Stimulated activated CD8-positive, alpha-beta memory T cell treated with anti-CD3 and anti-CD28 coated beads, Interleukin-2, amount 100 ng/mL, for 48 hours (primary cell): ENCODE data around the gene SIGLEC1.

ENCODE experiments used
- DNase-seq, 2 donors: peaks; one replicate each; pipeline ENCODE4 v3.0.0-alpha.2; 2020; ENCODE audit warnings: low read depth in 2 of 2

The SIGLEC1 gene

DNA sequence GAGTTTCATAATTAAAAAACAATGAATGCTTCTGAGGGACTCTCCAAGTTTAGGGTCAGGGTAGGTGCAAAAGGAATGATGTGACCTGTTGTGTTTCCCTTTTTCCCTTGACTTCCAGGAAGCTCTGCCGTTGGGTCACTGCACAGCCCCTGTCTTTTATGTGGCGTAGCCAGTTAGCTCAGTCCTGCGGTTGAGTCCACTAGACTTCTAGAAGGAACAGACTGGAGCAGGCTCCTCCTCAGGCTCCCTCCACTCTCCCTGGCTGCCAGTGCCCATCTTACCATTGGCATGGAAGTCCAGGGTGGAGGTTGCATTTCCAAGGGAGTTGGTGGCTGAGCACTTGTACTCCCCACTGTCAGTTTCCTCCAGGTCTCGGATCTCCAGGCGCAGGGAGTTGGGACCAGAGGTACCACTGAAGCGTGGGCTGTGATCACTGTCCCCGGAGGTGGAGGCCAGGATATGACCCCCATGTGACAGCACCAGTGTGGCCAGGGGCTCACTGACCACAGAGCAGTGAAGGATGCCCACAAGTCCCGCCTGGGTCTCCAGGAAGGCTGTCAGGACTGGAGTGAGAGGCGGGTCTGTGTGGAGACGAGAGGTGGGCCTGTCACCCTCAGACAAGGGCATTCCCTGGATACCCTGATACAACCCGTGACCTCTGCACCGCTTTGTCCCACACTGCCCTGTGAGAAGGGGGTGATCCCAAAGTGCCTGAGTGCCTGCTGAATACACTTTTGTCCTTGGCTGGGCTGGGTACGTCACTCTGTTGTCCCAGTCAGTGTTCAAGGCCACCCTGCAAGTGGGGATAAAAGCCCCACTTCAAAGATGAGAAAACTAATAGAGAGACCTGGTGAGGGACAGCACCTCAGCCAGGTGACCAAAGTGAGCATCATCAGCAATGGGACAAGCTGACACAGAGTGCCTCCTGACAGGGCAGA, 11.1 kb downstream of the SIGLEC1 start:
- no peak for DNase-seq

DNA sequence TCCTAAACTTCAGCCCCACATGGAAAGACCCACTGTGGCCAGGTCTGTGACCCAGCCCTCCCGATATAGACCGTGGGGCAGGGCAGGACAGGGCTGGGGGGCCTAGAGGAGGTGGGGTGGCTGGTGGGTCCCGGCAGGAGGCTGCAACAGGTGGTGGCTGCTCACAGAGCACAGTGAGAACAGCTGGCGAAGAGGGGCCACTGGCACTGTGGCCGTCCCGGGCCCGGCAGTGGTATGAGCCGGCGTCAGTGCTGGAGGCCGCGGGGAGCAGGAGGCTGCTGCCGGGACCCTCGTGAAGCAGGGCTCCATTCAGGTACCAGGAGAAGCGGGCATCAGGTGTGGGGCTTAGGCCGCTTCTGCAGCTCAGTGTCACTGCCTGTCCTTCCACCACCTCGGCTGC, 13.4 kb downstream of the SIGLEC1 start:
- no peak for DNase-seq

DNA sequence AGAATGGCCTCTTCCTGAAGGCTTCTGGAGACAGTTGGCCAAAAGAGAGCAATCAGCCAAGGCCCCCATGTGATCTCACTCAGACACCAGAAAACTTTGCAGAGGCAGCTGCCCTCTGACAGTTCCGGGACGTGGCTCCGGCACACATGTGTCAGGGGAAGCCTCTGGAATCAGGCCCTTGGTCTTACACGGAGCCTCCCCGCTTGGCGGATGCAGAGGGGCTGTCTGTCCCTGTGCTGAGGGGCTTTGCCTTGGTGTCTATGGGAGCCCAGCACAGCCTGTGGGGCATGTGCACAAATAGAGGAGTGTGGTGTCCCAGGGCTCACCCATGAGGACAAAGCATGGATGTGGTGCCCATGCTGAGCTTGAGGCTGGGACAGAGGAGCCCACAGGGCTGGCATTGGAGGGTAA, 13.8 kb downstream of the SIGLEC1 start:
- no peak for DNase-seq

GRCh38 chr20:3697588-3698305, 14.7 kb downstream of the SIGLEC1 start:
- no peak for DNase-seq

DNA sequence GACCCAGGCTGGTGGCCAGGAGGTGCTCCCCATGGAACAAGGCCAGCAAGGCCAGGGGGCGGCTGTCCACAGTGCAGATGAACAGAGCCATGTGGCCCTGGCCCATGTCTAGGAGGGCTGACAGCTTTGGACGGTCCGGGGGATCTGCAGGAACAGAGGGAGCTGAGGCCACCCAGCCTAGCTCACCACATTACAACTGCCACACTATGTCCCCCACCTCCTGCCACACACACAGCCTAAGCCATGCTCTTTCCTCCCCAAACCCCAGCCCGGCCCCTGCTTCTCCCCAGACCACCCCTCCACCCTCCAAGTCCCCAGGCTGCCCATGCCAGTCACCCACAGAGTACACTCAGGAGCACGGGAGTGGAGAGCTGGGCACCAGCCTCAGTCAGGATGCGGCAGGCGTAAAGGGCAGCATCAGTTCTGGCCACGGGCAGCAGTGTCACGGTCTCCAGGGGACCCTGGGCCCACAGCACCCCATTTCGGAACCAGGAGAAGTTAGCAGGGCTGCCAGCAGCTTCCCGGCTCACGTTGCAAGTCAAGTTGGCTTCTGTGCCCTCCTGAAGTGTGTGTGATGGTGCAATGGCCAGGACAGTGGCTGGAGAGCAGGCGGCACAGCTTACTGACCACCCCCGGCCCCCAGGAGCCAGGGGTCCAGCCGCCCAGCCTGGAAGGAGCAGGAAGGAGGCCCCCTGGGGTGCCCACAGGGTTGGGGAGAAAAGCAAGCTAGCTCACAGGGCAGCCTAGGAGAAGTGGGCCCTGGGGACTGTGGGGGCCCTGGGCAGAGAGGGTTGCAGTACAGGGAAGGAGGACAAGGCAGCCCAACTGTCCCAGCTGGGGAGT, 15.4 kb downstream of the SIGLEC1 start:
- DNase-seq = no peak

DNA sequence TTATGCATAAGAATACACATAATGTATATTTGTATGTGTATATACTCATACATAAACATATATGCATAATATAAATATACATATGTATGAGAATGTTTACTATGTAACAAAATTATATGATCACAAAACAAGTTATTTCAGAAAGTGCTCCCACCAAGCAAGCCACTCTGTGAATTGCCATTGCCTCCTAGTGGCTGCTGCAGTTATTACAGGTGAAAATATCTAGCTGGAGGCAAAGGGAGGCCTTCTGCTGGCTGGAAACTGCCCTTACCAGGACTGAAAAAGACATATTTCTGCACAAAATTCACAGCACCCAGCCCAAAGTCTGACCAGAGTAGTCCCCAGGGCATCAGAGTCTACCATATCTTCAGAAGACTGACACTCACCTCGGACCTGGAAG, 16.2 kb downstream of the SIGLEC1 start:
- DNase-seq = no peak

DNA sequence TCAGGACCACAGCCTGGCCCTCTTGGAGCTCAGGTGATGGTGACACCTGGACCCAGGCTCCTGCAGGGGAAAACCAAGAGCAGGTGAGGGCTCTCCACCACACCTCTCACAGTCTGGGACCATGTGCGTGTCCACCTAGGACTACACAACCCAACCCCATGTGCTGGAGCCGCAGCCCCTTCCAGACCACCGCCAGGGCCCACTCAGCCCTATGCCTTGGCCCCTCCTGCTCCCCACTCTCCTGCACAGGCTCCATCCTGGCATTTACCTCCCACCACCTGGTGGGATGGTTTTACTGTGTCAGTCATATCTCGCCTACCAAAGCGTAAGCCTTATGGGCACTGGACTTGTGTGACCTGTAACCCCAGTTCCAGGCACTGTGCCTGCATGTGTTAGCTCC, 17.5 kb downstream of the SIGLEC1 start:
- no peak for DNase-seq

DNA sequence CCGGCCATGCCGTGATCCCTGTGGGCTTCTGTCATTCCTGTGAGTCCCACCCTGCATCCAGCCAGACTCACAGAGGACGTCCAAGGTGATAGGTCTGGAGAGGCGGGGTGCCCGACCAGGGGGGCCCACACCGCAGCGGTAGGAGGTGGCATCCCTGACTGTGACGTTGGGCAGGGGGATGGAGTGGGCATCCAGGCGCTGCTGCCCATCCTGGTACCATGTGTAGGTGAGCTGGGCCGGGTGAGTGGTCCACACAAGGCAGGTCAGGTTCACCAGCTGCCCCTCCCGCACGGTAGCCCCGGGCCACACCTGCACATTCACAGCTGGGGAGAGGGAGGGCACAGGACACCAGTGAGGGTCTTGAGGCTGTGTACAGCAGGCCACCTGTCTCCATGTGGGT, 19.0 kb downstream of the SIGLEC1 start:
- DNase-seq = no peak

DNA sequence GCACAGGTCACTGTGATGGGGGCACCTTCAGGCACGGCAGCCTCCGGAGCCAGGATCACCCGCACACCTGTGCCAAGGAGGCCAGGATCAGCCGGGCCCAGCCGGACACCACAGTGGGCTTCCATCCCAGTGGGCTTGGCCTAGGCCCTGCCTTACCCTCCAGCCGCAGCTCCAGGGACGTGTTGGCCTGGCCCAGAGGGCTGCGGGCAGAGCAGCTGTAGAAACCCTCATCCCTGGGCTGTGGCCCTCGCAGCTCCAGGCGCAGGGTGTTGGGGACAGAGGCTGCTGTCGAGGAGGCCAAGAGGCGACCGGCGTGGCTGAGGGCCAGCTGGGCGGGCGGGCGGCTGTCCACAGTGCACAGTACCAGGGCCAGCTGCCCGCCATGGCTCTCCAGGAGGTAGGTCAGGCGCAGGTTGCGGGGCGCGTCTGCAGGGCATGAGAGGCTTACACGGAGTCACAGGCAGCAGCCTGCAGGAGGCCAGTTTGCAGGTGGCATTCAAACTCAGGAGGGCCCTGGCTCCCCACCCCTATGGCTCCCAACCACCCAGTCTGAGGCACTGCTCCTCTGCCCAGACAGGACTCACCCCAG, 19.6 kb downstream of the SIGLEC1 start:
- no peak for DNase-seq

- DNase-seq = no peak
Observed at GRCh38 chr20:3691897-3692296, 20.5 kb downstream of the SIGLEC1 start.

DNA sequence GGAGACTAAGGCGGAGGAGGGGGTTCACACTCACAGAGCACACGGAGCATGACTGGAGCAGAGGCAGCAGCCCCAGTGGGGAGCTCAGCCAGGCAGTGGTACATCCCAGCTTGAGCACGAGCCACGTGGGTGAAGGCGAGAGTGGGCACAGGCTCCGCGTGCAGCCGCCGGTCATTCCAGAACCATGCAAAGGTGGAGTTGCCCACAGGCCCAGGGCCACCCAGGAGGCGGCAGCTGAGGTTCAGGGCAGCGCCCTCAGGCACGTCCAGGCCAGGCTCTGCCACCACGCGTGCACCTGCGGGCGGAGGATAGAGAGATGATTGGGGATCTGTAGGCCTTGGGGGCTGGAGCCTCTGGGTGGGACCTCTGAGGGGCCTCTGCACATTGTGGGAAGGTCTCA, 21.1 kb downstream of the SIGLEC1 start:
- no peak for DNase-seq

- no peak for DNase-seq
Observed at GRCh38 chr20:3690413-3690812, 22.0 kb downstream of the SIGLEC1 start.

- DNase-seq = no peak
Observed at GRCh38 chr20:3689978-3690377, 22.4 kb downstream of the SIGLEC1 start.

GRCh38 chr20:3687655-3688054, 24.7 kb downstream of the SIGLEC1 start:
- no peak for DNase-seq

DNA sequence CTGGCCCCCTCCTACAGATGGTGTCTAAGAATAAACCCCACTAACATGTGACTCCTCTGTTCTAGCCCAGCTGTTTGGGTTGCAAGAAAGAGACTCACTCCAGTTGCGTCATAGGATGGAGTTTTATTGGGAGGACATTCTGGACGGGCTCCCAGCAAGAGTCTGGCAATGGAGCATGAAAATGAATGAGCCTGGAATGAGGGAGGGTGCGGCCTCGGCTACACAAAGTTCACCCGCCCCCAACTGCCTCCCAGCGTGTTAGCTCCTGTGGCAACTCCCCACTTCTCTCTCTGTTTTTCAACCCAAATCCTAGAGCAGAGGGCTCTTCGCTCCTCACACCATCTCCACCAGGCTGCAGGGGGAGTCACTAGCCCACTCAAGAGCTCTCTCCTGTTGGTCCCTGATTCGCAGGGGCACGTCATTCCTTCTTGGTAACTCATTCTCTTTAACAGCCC, 25.5 kb downstream of the SIGLEC1 start:
- DNase-seq = no peak

GRCh38 chr20:3686421-3686820, 26.0 kb downstream of the SIGLEC1 start:
- DNase-seq = no peak

DNA sequence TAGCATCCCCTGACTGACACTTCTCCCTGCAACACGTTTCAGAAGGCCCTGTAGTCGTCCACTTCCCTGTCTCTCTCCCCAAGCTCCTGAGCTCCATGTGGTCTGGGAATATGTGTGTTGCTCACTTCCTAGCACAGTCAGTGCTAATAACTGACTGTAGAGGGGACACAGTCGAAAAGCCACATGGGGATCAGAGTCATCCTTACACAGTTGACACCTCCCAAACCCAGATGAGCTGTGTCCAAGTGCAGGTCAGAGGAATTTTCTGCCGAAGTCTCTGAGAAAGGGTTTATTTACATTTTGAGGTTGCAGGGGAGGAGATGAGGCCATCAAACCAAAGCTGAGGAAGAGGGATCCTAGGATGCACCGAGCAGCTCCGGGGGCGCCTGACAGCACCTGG, 27.1 kb downstream of the SIGLEC1 start:
- no peak for DNase-seq

GRCh38 chr20:3681931-3682781, 30.2 kb downstream of the SIGLEC1 start, which contains the start of gene ADAM33:
Gene ADAM33 (minus strand): TSS chr20:3682010. CDS start chr20:3682004, 6 bp downstream.
- DNase-seq = no peak

GRCh38 chr20:3681352-3681930, 31.0 kb downstream of the SIGLEC1 start:
- no peak for DNase-seq

- no peak for DNase-seq
Observed at GRCh38 chr20:3680701-3681351, 31.6 kb downstream of the SIGLEC1 start.
